ENCODE data around the gene RIMKLA. TPM values are rescaled to one million over a fixed set of nuclear protein-coding genes. Genes with fewer than 3 reads are reported as not detected.

RIMKLA gene
- total RNA-seq, 1 donor from 2014 or later: 0.20 TPM

GRCh38 chr1:42350086-42350485 lies 30.5 kb upstream of the RIMKLA start:
- TF ChIP-seq EZH2 (IDR thresholded peaks at IDR 0.05; ENCODE audit: insufficient read depth, low read length) (no peak), CTCF (IDR thresholded peaks at IDR 0.05; ENCODE audit: insufficient read depth, low read depth, low read length) (no peak)
- Mint-ChIP-seq H3K9me3 (ENCODE audit: unreplicated experiment) (no peaks in the 10 kb centered on the region), H3K27ac (ENCODE audit: unreplicated experiment) (no peak overlapping the region), H3K4me1 (ENCODE audit: low read depth, unreplicated experiment) (no peaks in the 10 kb centered on the region), H3K27me3 (ENCODE audit: low read depth, unreplicated experiment) (peaks cover 15% of the 10 kb centered on the region), H3K4me3 (ENCODE audit: unreplicated experiment) (no peak overlapping the region), H3K36me3 (ENCODE audit: low read depth, unreplicated experiment) (no peaks in the 10 kb centered on the region)
- Histone ChIP-seq H3K4me2 (ENCODE audit: low read length) (no peak overlapping the region), H2AFZ (ENCODE audit: low read depth, low read length) (no peak overlapping the region), H3K9me3 (ENCODE audit: insufficient read depth, low read depth, low read length) (no peaks in the 10 kb centered on the region), H3K36me3 (ENCODE audit: insufficient read depth, low read length) (no peaks in the 10 kb centered on the region), H4K20me1 (ENCODE audit: insufficient read depth, low read length) (no peaks in the 10 kb centered on the region), H3K27me3 (ENCODE audit: insufficient read depth, low read length) (peaks cover 7% of the 10 kb centered on the region), H3K4me1 (ENCODE audit: insufficient read depth, low read length) (no peaks in the 10 kb centered on the region), H3K4me3 (ENCODE audit: insufficient read depth, low read depth, low read length) (no peak overlapping the region), H3K27ac (ENCODE audit: low read depth, low read length) (no peak overlapping the region), H3K9ac (ENCODE audit: low read length) (no peak overlapping the region), H3K79me2 (ENCODE audit: insufficient read depth, low read length) (no peaks in the 10 kb centered on the region)
- FAIRE-seq (no peak), DNase-seq (ENCODE audit: low read depth) (no peak)

- H3K9me3 Mint-ChIP-seq (ENCODE audit: unreplicated experiment): no peaks in the 10 kb centered on the region
- H3K36me3 Mint-ChIP-seq (ENCODE audit: low read depth, unreplicated experiment): no peaks in the 10 kb centered on the region
- Histone ChIP-seq H3K9ac (ENCODE audit: low read length) (no peak overlapping the region), H2AFZ (ENCODE audit: low read depth, low read length) (no peak overlapping the region), H3K36me3 (ENCODE audit: insufficient read depth, low read length) (no peaks in the 10 kb centered on the region), H3K4me2 (ENCODE audit: low read length) (no peak overlapping the region), H3K9me3 (ENCODE audit: insufficient read depth, low read depth, low read length) (no peaks in the 10 kb centered on the region), H3K27ac (ENCODE audit: low read depth, low read length) (no peak overlapping the region), H3K4me1 (ENCODE audit: insufficient read depth, low read length) (no peaks in the 10 kb centered on the region), H4K20me1 (ENCODE audit: insufficient read depth, low read length) (no peaks in the 10 kb centered on the region), H3K79me2 (ENCODE audit: insufficient read depth, low read length) (no peaks in the 10 kb centered on the region), H3K4me3 (ENCODE audit: insufficient read depth, low read depth, low read length) (no peak overlapping the region), H3K27me3 (ENCODE audit: insufficient read depth, low read length) (peaks cover 3% of the 10 kb centered on the region)
- no peak overlapping the region for H3K27ac Mint-ChIP-seq (ENCODE audit: unreplicated experiment)
- TF ChIP-seq EZH2 (IDR thresholded peaks at IDR 0.05; ENCODE audit: insufficient read depth, low read length) (no peak), CTCF (IDR thresholded peaks at IDR 0.05; ENCODE audit: insufficient read depth, low read depth, low read length) (no peak)
- DNase-seq (ENCODE audit: low read depth) (no peak), FAIRE-seq (no peak)
- no peak overlapping the region for H3K4me3 Mint-ChIP-seq (ENCODE audit: unreplicated experiment)
- H3K27me3 Mint-ChIP-seq (ENCODE audit: low read depth, unreplicated experiment): peaks cover 11% of the 10 kb centered on the region
- no peaks in the 10 kb centered on the region for H3K4me1 Mint-ChIP-seq (ENCODE audit: low read depth, unreplicated experiment)
Measured at GRCh38 chr1:42358791-42359190, 21.8 kb upstream of the RIMKLA start.

GRCh38 chr1:42359466-42359865 lies 21.1 kb upstream of the RIMKLA start:
- no peaks in the 10 kb centered on the region for H4K20me1 ChIP-seq (ENCODE audit: insufficient read depth, low read length)
- Mint-ChIP-seq H3K9me3 (ENCODE audit: unreplicated experiment) (no peaks in the 10 kb centered on the region), H3K4me3 (ENCODE audit: unreplicated experiment) (no peak overlapping the region), H3K27ac (ENCODE audit: unreplicated experiment) (no peak overlapping the region), H3K36me3 (ENCODE audit: low read depth, unreplicated experiment) (no peaks in the 10 kb centered on the region), H3K27me3 (ENCODE audit: low read depth, unreplicated experiment) (peaks cover 11% of the 10 kb centered on the region), H3K4me1 (ENCODE audit: low read depth, unreplicated experiment) (no peaks in the 10 kb centered on the region)
- FAIRE-seq: no peak
- no peak overlapping the region for H2AFZ ChIP-seq (ENCODE audit: low read depth, low read length)
- H3K27me3 ChIP-seq (ENCODE audit: insufficient read depth, low read length): peaks cover 3% of the 10 kb centered on the region
- no peak overlapping the region for H3K27ac ChIP-seq (ENCODE audit: low read depth, low read length)
- TF ChIP-seq CTCF (IDR thresholded peaks at IDR 0.05; ENCODE audit: insufficient read depth, low read depth, low read length) (no peak), EZH2 (IDR thresholded peaks at IDR 0.05; ENCODE audit: insufficient read depth, low read length) (no peak)
- no peak overlapping the region for H3K4me2 ChIP-seq (ENCODE audit: low read length)
- no peaks in the 10 kb centered on the region for H3K36me3 ChIP-seq (ENCODE audit: insufficient read depth, low read length)
- DNase-seq (ENCODE audit: low read depth): no peak
- H3K9me3 ChIP-seq (ENCODE audit: insufficient read depth, low read depth, low read length): no peaks in the 10 kb centered on the region
- no peaks in the 10 kb centered on the region for H3K79me2 ChIP-seq (ENCODE audit: insufficient read depth, low read length)
- no peak overlapping the region for H3K4me3 ChIP-seq (ENCODE audit: insufficient read depth, low read depth, low read length)
- H3K9ac ChIP-seq (ENCODE audit: low read length): no peak overlapping the region
- no peaks in the 10 kb centered on the region for H3K4me1 ChIP-seq (ENCODE audit: insufficient read depth, low read length)
